WTC11 (cell line): ENCODE results near the gene KCNN4. TPM values are rescaled to one million over a fixed set of nuclear protein-coding genes. Genes with fewer than 3 reads are reported as not detected.

Experiments used
- ATAC-seq: fragments of 200-7000 bp; cut with Tn5 transposase; 2 replicates; pipeline ENCODE4 v1.10.0; 2021; ENCODE audit warnings: mild to moderate bottlenecking, moderate library complexity
- CTCF ChIA-PET: fragments of 300-600 bp; sonication (Branson Sonifier 250); formaldehyde crosslinking; loops from one replicate; lab custom pipeline; 2021; ENCODE audit warnings: antibody characterized with exemption; lab: Charles Lee
- POLR2A ChIA-PET: fragments of 350-600 bp; sonication (Branson Sonifier 250); formaldehyde crosslinking; loops from one replicate; lab custom pipeline; 2021; ENCODE audit warnings: antibody characterized with exemption; lab: Charles Lee
- DNase-seq: peaks from one replicate; pipeline ENCODE4 v3.0.0; 2021; ENCODE audit warnings: low spot score
- H3K27ac Mint-ChIP-seq: 2 replicates; pipeline ENCODE4 v1.8.0; 2021; ENCODE audit warnings: mixed read lengths
- H3K27me3 Mint-ChIP-seq: 2 replicates; pipeline ENCODE4 v1.8.0; 2021; ENCODE audit warnings: low read depth, mild to moderate bottlenecking, moderate library complexity, mixed read lengths
- H3K36me3 Mint-ChIP-seq: 2 replicates; pipeline ENCODE4 v1.8.0; 2021; ENCODE audit warnings: mixed read lengths
- H3K4me1 Mint-ChIP-seq: 2 replicates; pipeline ENCODE4 v1.8.0; 2022; ENCODE audit warnings: mixed read lengths
- H3K4me3 Mint-ChIP-seq: 2 replicates; pipeline ENCODE4 v1.8.0; 2021; ENCODE audit warnings: mild to moderate bottlenecking, moderate library complexity, mixed read lengths
- H3K9me3 Mint-ChIP-seq: 2 replicates; pipeline ENCODE4 v1.8.0; 2021; ENCODE audit warnings: mixed read lengths
- CBFB ChIP-seq: sonication (generic); formaldehyde crosslinking; IDR thresholded peaks from 2 replicates; pipeline ENCODE4 v1.8.1; 2022; ENCODE audit warnings: mild to moderate bottlenecking, low read depth, missing genetic modification reagents
- CDX4 ChIP-seq: fragments of 250-450 bp; sonication (Bioruptor Pico); IDR thresholded peaks from 2 replicates; pipeline ENCODE4 v1.9.0; 2021; ENCODE audit warnings: moderate library complexity, mild to moderate bottlenecking, inconsistent platforms, borderline replicate concordance
- E2F5 ChIP-seq: sonication (generic); formaldehyde crosslinking; IDR thresholded peaks from 2 replicates; pipeline ENCODE4 v1.8.1; 2022; ENCODE audit warnings: mild to moderate bottlenecking, moderate library complexity, missing genetic modification reagents
- ERG ChIP-seq: fragments of 250-450 bp; sonication (Bioruptor Pico); IDR thresholded peaks from 2 replicates; pipeline ENCODE4 v1.8.0; 2021; ENCODE audit warnings: mild to moderate bottlenecking
- GABPB1 ChIP-seq: sonication (generic); formaldehyde crosslinking; IDR thresholded peaks from 2 replicates; pipeline ENCODE4 v1.8.1; 2023; ENCODE audit warnings: mild to moderate bottlenecking, missing genetic modification reagents
- JUN ChIP-seq: sonication (generic); formaldehyde crosslinking; IDR thresholded peaks from 2 replicates; pipeline ENCODE4 v1.8.0; 2023; ENCODE audit warnings: mild to moderate bottlenecking, missing genetic modification reagents
- MXD4 ChIP-seq: fragments of 250-450 bp; sonication (Bioruptor Pico); IDR thresholded peaks from 2 replicates; pipeline ENCODE4 v1.8.0; 2021; ENCODE audit warnings: mild to moderate bottlenecking, moderate library complexity, borderline replicate concordance
- NFYB ChIP-seq: sonication (generic); formaldehyde crosslinking; conservative IDR thresholded peaks from 2 replicates; pipeline ENCODE4 v1.8.0; 2022; ENCODE audit warnings: low read depth, missing genetic modification reagents
- RORB ChIP-seq: fragments of 250-450 bp; sonication (Bioruptor Pico); IDR thresholded peaks from 2 replicates; pipeline ENCODE4 v1.9.0; 2021; ENCODE audit warnings: mild to moderate bottlenecking
- SMAD4 ChIP-seq: sonication (generic); formaldehyde crosslinking; IDR thresholded peaks from 2 replicates; pipeline ENCODE4 v1.8.0; 2022; ENCODE audit warnings: mild to moderate bottlenecking, missing genetic modification reagents
- STAT6 ChIP-seq: sonication (generic); formaldehyde crosslinking; conservative IDR thresholded peaks from 2 replicates; pipeline ENCODE4 v1.8.1; 2023; ENCODE audit warnings: mild to moderate bottlenecking, low read depth, missing genetic modification reagents, moderate library complexity
- ZBTB43 ChIP-seq: sonication (generic); formaldehyde crosslinking; IDR thresholded peaks from 2 replicates; pipeline ENCODE4 v1.8.1; 2023; ENCODE audit warnings: mild to moderate bottlenecking, missing genetic modification reagents
- ZNF138 ChIP-seq: sonication (generic); formaldehyde crosslinking; conservative IDR thresholded peaks from 2 replicates; pipeline ENCODE4 v1.8.1; 2022; ENCODE audit warnings: mild to moderate bottlenecking, moderate library complexity, missing genetic modification reagents
- total RNA-seq: library from RNA; stranded (reverse); gene quantifications from 3 replicates; pipeline ENCODE4 v1.2.3, GENCODE V29; 2021
- TF ChIP-seq, protein P1 (sequence below): fragments of 250-450 bp; sonication (Bioruptor Pico); IDR thresholded peaks from 2 replicates; pipeline ENCODE4 v1.9.0; 2021; ENCODE audit warnings: mild to moderate bottlenecking
- TF ChIP-seq, protein P2 (sequence below): fragments of 250-450 bp; sonication (Bioruptor Pico); IDR thresholded peaks from 2 replicates; pipeline ENCODE4 v1.9.0; 2021; ENCODE audit warnings: mild to moderate bottlenecking
- TF ChIP-seq, protein P3 (sequence below): sonication (generic); formaldehyde crosslinking; IDR thresholded peaks from 2 replicates; pipeline ENCODE4 v1.8.0; 2022; ENCODE audit warnings: mild to moderate bottlenecking, missing genetic modification reagents

Gene KCNN4
- total RNA-seq, 1 experiment from 2014 or later, result 0.98 TPM

DNA sequence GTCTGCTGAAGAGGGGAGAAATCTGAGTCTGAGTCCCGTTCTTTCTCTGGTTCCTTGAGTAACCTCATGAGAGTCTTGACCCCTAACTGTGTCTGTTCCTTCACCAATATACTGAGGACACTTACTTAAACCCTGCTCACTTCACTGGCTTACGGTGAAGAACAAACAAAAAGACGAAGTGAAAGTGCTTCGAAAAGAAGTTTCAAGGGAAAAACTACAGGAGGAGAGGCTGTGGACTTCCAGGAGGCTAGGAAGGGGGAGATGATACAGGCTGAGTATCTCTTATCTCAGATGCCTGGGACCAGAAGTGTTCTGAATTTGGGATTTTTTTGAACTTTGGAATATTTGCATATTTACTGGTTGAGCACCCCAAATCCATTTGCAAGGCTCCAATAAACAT lies 32.1 kb downstream of the KCNN4 start (continued):
- no peak for TF ChIP-seq STAT6 (CRISPR knock-in tag)
- TF ChIP-seq, all 79 proteins: peak for 0

- peaks cover 53% of the 10 kb centered on the region for H3K36me3 Mint-ChIP-seq
- TF ChIP-seq ZBTB43 (CRISPR knock-in tag) (no peak), JUN (CRISPR knock-in tag) (no peak), E2F5 (no peak), GABPB1 (CRISPR knock-in tag) (no peak), CBFB (no peak), RORB (CRISPR knock-in tag) (no peak), CDX4 (CRISPR knock-in tag) (no peak), SMAD4 (no peak), MXD4 (no peak), ZNF138 (CRISPR knock-in tag) (no peak), NFYB (CRISPR knock-in tag) (no peak), ERG (CRISPR knock-in tag) (no peak)
- TF ChIP-seq, protein P1, sequence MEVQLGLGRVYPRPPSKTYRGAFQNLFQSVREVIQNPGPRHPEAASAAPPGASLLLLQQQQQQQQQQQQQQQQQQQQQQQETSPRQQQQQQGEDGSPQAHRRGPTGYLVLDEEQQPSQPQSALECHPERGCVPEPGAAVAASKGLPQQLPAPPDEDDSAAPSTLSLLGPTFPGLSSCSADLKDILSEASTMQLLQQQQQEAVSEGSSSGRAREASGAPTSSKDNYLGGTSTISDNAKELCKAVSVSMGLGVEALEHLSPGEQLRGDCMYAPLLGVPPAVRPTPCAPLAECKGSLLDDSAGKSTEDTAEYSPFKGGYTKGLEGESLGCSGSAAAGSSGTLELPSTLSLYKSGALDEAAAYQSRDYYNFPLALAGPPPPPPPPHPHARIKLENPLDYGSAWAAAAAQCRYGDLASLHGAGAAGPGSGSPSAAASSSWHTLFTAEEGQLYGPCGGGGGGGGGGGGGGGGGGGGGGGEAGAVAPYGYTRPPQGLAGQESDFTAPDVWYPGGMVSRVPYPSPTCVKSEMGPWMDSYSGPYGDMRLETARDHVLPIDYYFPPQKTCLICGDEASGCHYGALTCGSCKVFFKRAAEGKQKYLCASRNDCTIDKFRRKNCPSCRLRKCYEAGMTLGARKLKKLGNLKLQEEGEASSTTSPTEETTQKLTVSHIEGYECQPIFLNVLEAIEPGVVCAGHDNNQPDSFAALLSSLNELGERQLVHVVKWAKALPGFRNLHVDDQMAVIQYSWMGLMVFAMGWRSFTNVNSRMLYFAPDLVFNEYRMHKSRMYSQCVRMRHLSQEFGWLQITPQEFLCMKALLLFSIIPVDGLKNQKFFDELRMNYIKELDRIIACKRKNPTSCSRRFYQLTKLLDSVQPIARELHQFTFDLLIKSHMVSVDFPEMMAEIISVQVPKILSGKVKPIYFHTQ, result no peak
- TF ChIP-seq, protein P2, sequence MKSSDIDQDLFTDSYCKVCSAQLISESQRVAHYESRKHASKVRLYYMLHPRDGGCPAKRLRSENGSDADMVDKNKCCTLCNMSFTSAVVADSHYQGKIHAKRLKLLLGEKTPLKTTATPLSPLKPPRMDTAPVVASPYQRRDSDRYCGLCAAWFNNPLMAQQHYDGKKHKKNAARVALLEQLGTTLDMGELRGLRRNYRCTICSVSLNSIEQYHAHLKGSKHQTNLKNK (CRISPR knock-in tag), result no peak
- TF ChIP-seq, protein P3, sequence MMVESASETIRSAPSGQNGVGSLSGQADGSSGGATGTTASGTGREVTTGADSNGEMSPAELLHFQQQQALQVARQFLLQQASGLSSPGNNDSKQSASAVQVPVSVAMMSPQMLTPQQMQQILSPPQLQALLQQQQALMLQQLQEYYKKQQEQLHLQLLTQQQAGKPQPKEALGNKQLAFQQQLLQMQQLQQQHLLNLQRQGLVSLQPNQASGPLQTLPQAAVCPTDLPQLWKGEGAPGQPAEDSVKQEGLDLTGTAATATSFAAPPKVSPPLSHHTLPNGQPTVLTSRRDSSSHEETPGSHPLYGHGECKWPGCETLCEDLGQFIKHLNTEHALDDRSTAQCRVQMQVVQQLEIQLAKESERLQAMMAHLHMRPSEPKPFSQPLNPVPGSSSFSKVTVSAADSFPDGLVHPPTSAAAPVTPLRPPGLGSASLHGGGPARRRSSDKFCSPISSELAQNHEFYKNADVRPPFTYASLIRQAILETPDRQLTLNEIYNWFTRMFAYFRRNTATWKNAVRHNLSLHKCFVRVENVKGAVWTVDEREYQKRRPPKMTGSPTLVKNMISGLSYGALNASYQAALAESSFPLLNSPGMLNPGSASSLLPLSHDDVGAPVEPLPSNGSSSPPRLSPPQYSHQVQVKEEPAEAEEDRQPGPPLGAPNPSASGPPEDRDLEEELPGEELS (CRISPR knock-in tag), result no peak
- H3K4me3 Mint-ChIP-seq, result no peak overlapping the region
- ATAC-seq (no peak), DNase-seq (no peak)
- H3K9me3 Mint-ChIP-seq, result no peaks in the 10 kb centered on the region
- POLR2A ChIA-PET, result no interaction called here
- no peaks in the 10 kb centered on the region for H3K27me3 Mint-ChIP-seq
- H3K27ac Mint-ChIP-seq, result no peak overlapping the region
- 0 out of 2 replicates have a peak, but pooled peaks cover 3% of the 10 kb centered on the region for H3K4me1 Mint-ChIP-seq
- CTCF ChIA-PET, result interaction anchor here (0.9 kb wide), 1 partner anchor 18 kb away, joined by 4 read pairs; no protein-coding TSS in a partner anchor
These were observed 32.6 kb downstream of the KCNN4 start for GRCh38 chr19:43748205-43748594.
